GM12801 (cell line): ENCODE data around the gene FCAMR.

ENCODE experiments used
- CTCF ChIP-seq: IDR thresholded peaks from one replicate; pipeline ENCODE4 v1.5.1; 2011; ENCODE audit warnings: control low read depth; ENCODE audit not compliant: insufficient read length; ENCODE audit errors: extremely low read depth

FCAMR gene

DNA sequence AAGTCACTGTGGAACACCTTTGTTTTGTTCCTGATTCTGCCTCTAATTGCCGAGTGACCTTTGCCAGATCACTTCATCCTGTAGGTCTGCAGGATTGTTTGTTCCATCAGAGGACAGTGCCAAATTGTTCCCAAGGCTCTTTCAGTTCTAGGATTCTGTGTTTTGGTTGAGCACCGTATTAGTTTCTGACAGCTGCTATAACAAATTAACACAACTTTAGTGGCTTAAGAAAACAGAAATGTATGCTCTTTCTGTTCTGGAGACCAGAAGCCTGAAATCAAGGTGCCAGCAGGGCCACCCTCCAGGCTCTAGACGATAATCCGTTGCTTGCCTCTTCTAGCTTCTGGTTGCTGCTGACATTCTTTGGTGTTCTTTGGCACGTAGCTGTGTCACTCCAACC, 20.6 kb downstream of the FCAMR start:
- TF ChIP-seq CTCF = no peak

GRCh38 chr1:206949208-206949607, 21.1 kb downstream of the FCAMR start:
- no peak for TF ChIP-seq CTCF

- no peak for TF ChIP-seq CTCF
These were observed 23.0 kb downstream of the FCAMR start for GRCh38 chr1:206947255-206947654.

GRCh38 chr1:206946261-206946660, 24.0 kb downstream of the FCAMR start, which contains the start of gene PIGR:
TSS of gene PIGR (minus strand) at chr1:206946466. CDS start at chr1:206940531, 5,935 bp downstream.
- TF ChIP-seq CTCF = no peak

GRCh38 chr1:206945779-206946178, 24.5 kb downstream of the FCAMR start:
- TF ChIP-seq CTCF = no peak

DNA sequence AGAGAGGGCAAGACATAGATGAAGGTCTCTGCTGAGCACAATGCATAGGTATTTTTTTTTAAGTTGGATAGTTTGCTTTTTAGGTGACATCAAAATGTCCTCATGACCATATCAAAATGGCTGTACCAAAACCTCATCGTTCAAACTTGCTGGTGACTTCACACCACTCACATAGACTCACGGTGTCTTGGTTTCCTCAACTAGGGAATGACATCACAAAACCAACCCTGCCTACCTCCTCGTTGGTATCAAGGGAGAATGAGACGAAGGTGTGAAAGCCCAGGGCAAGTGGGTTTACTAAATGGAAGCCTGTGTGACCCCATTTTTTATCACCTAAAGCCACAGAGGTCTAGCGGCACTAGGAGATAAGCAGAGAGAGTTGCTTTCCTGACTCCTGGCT, 25.6 kb downstream of the FCAMR start:
- no peak for TF ChIP-seq CTCF

- TF ChIP-seq CTCF = no peak
These were observed 28.4 kb downstream of the FCAMR start for GRCh38 chr1:206941766-206942418.
